Lung (tissue), 12 donors: ENCODE results near the gene PTDSS2. TPM values are rescaled to one million over a fixed set of nuclear protein-coding genes. Genes with fewer than 3 reads are reported as not detected.

ENCODE experiments used
- ATAC-seq: fragments of 200-7000 bp; cut with Tn5 transposase; one replicate; pipeline ENCODE4 v1.9.1; 2020; ENCODE audit warnings: moderate number of reproducible peaks; ENCODE audit not compliant: insufficient read depth, low FRiP score
- DNase-seq, 3 donors: peaks; one replicate each; pipeline ENCODE4 v3.0.0-alpha.2; 2013 to 2017
- H3K27ac ChIP-seq, 2 donors: one replicate each; pipeline ENCODE4 v1.5.1; 2013; ENCODE audit warnings: mild to moderate bottlenecking in 2 of 2, moderate library complexity in 2 of 2, control low read depth in 1 of 2, inconsistent platforms in 1 of 2, low read depth in 1 of 2, low read length in 1 of 2
- H3K27me3 ChIP-seq, 3 donors: one replicate each; pipeline ENCODE4 v1.5.1; 2013; ENCODE audit warnings: low read length in 2 of 3; ENCODE audit not compliant: control insufficient read depth in 3 of 3, insufficient read depth in 3 of 3
- H3K36me3 ChIP-seq, 4 donors: one replicate each; pipeline ENCODE4 v1.5.1; 2013; ENCODE audit warnings: low read length in 4 of 4, mild to moderate bottlenecking in 1 of 4, moderate library complexity in 1 of 4; ENCODE audit not compliant: control insufficient read depth in 4 of 4, insufficient read depth in 4 of 4
- H3K4me1 ChIP-seq, 5 donors: one replicate each; pipeline ENCODE4 v1.5.1; 2013; ENCODE audit warnings: low read length in 5 of 5, mild to moderate bottlenecking in 2 of 5, moderate library complexity in 1 of 5; ENCODE audit not compliant: control insufficient read depth in 5 of 5, insufficient read depth in 5 of 5
- H3K4me3 ChIP-seq: one replicate; pipeline ENCODE4 v1.5.1; 2013; ENCODE audit warnings: mild to moderate bottlenecking, control low read depth, moderate library complexity
- H3K9ac ChIP-seq, 2 donors: one replicate each; pipeline ENCODE4 v1.5.1; 2013; ENCODE audit warnings: low read length in 2 of 2, control low read depth in 1 of 2; ENCODE audit not compliant: insufficient read depth in 1 of 2
- H3K9me3 ChIP-seq, 4 donors: one replicate each; pipeline ENCODE4 v1.5.1; 2013; ENCODE audit warnings: low read length in 3 of 4, mild to moderate bottlenecking in 1 of 4, moderate library complexity in 1 of 4; ENCODE audit not compliant: control insufficient read depth in 4 of 4, insufficient read depth in 3 of 4
- CTCF ChIP-seq: IDR thresholded peaks from 2 replicates; pipeline ENCODE4 v1.5.1; 2012; ENCODE audit warnings: mild to moderate bottlenecking; ENCODE audit errors: control extremely low read depth, extremely low read depth
- WGBS, 2 donors: extraction: QIAGEN DNeasy Blood & Tissue Kit; methylation state at CpG; one replicate each; pipeline ENCODE4 v1.1.7; 2013; 5-methylcytosine and 5-hydroxymethylcytosine counted together
- polyA plus RNA-seq, 2 donors: library from polyadenylated mRNA; stranded (reverse); fragments of 200-250 nt; gene quantifications; one replicate each; pipeline ENCODE4 v1.2.1, GENCODE V29; 2013
- total RNA-seq, 2 donors: library from RNA; depleted of rRNA in 1 of 2; stranded (reverse); fragments of >200 nt in 1 of 2; gene quantifications; one replicate each; pipeline ENCODE4 v1.2.1, GENCODE V29; 2014 to 2021
- donor health status: control.
- donor health status: control.
- donor health status: Bipolar disorder and iron deficiency.
- donor health status: healthy.
- donor health status: DM: yes; HTN: yes; CAD: no.

The PTDSS2 gene
- total and polyA plus RNA-seq, 4 donors: 20.4 to 36.5 (median 28.1) TPM

GRCh38 chr11:507727-508515 is 57.8 kb downstream of the PTDSS2 start:
- peaks cover 4 to 6% (median 4%) of the 10 kb centered on the region in 4 donors for H3K36me3 ChIP-seq
- no peaks in the 10 kb centered on the region for H3K9me3 ChIP-seq
- H3K9ac ChIP-seq: peak overlapping the region in 1 of 2 donors; percentile 11
- peak overlapping the region; percentile 14 to 60 for H3K27ac ChIP-seq
- H3K4me1 ChIP-seq: peaks cover 0 to 34% (median 5%) of the 10 kb centered on the region in 5 donors
- 43 to 47% methylated on average over 40 to 45 of the region's 45 CpGs for WGBS, 2 donors
- ATAC-seq (no peak), DNase-seq (peak in 2 of 3 donors; percentile 26 to 31)
- H3K4me3 ChIP-seq: peak overlapping the region; percentile 48
- no peak for TF ChIP-seq CTCF
- no peaks in the 10 kb centered on the region for H3K27me3 ChIP-seq

- 85 to 90% methylated on average over 5 of the region's 5 CpGs for WGBS, 2 donors
- H3K4me1 ChIP-seq: peaks cover 0 to 29% (median 5%) of the 10 kb centered on the region in 5 donors
- H3K9ac ChIP-seq: no peak overlapping the region
- no peak for TF ChIP-seq CTCF
- DNase-seq: no peak
- no peak for ATAC-seq
- H3K9me3 ChIP-seq: no peaks in the 10 kb centered on the region
- H3K4me3 ChIP-seq: no peak overlapping the region
- H3K36me3 ChIP-seq: peaks cover 4 to 6% (median 4%) of the 10 kb centered on the region in 4 donors
- no peaks in the 10 kb centered on the region for H3K27me3 ChIP-seq
- no peak overlapping the region for H3K27ac ChIP-seq
Measured at GRCh38 chr11:508956-509355, 58.9 kb downstream of the PTDSS2 start.

GRCh38 chr11:512761-513595 is 62.9 kb downstream of the PTDSS2 start:
- Histone ChIP-seq H3K4me3 (no peak overlapping the region), H3K36me3 (peaks cover 4 to 11% (median 4%) of the 10 kb centered on the region in 4 donors), H3K9me3 (no peaks in the 10 kb centered on the region), H3K9ac (no peak overlapping the region), H3K27me3 (no peaks in the 10 kb centered on the region), H3K27ac (no peak overlapping the region), H3K4me1 (peaks cover 0 to 2% (median 0%) of the 10 kb centered on the region in 5 donors)
- no peak for TF ChIP-seq CTCF
- no peak for ATAC-seq
- 89 to 91% methylated on average over 29 of the region's 29 CpGs for WGBS, 2 donors
- DNase-seq: no peak
